ENCODE results near the gene RNF17. TPM values are rescaled to one million over a fixed set of nuclear protein-coding genes. Genes with fewer than 3 reads are reported as not detected.

Gene RNF17
- total RNA-seq, 1 donor from 2014 or later, result not detected

DNA sequence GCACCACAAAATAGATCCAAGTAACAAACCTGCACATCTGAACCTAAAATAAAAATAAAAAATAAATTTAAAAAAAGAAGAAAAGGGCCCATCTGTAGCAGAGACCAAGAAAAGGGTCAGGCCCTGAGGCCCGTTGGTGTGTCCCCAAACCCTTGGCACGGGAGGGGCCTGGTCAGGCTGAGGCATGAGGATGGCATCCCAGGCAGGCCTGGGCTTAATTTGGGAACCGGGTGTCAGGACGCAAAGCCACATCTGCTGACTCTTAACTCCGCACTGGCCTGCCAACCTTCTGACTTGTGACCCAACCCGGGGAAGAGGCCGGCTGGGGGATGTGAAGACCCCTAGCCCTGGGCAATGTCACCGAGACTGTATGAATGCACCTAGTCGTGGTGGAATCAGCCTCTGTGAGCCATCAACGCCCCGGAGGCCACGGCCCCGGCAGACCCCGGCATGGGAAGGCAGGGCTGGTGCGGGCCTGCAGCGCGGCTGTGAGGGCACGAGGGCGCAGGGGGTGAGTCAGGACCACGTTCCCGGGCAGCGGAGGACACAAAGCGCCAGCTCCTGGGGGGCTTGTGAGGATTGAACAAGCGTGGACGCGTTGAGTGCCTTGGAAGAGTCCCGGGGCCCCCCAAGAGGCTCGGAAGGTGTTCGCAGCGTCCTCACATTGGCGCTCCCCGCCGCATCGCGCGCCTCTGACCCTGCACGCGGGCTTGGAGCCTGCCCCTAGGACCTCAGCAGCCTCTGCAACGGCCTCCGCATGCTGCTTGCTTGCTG is 45.6 kb upstream of the RNF17 start:
- peaks cover 4% of the 10 kb centered on the region for H3K27me3 ChIP-seq (ENCODE audit: low read depth)
- DNase-seq, result no peak
- H3K4me1 ChIP-seq, result no peaks in the 10 kb centered on the region
- ATAC-seq, result peak in 1 of 2 donors; percentile 15
- intact Hi-C loops (cut with DNase I), result no loop called here
- no peak overlapping the region for H3K27ac ChIP-seq
- H3K9me3 ChIP-seq, result no peaks in the 10 kb centered on the region
- no peaks in the 10 kb centered on the region for H3K36me3 ChIP-seq
- TF ChIP-seq, protein P1, sequence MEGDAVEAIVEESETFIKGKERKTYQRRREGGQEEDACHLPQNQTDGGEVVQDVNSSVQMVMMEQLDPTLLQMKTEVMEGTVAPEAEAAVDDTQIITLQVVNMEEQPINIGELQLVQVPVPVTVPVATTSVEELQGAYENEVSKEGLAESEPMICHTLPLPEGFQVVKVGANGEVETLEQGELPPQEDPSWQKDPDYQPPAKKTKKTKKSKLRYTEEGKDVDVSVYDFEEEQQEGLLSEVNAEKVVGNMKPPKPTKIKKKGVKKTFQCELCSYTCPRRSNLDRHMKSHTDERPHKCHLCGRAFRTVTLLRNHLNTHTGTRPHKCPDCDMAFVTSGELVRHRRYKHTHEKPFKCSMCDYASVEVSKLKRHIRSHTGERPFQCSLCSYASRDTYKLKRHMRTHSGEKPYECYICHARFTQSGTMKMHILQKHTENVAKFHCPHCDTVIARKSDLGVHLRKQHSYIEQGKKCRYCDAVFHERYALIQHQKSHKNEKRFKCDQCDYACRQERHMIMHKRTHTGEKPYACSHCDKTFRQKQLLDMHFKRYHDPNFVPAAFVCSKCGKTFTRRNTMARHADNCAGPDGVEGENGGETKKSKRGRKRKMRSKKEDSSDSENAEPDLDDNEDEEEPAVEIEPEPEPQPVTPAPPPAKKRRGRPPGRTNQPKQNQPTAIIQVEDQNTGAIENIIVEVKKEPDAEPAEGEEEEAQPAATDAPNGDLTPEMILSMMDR (IDR thresholded peaks at IDR 0.05), result no peak
- no peak overlapping the region for H3K4me3 ChIP-seq

- no peaks in the 10 kb centered on the region for H3K4me1 ChIP-seq
- H3K4me3 ChIP-seq, result no peak overlapping the region
- no peak overlapping the region for H3K27ac ChIP-seq
- intact Hi-C loops (cut with DNase I), result no loop called here
- TF ChIP-seq, protein P1 (IDR thresholded peaks at IDR 0.05), result no peak
- H3K27me3 ChIP-seq (ENCODE audit: low read depth), result peaks cover 4% of the 10 kb centered on the region
- DNase-seq (no peak), ATAC-seq (no peak)
- no peaks in the 10 kb centered on the region for H3K36me3 ChIP-seq
- H3K9me3 ChIP-seq, result no peaks in the 10 kb centered on the region
Measured at GRCh38 chr13:24719139-24719538, 44.8 kb upstream of the RNF17 start.

DNA sequence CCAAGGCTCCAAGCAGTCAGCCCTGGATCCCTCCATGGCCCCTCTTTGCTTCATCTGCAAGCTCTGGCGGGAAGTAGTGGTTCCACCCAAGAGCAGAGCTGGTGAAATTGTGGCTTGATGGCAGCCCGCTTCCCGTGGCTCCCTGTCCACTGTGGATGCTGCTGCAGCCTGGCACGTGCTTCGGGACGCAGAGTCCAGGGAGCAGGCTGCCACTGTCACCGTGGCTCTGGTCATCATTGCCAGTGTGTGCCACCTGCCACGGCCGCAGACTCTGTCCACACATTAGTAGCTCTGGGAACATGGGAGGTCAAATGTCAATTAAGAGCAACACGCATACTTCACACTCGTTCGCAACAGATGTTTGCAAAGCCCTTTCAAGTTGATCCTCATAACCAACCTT is 40.8 kb upstream of the RNF17 start:
- no peaks in the 10 kb centered on the region for H3K4me1 ChIP-seq
- TF ChIP-seq, protein P1 (IDR thresholded peaks at IDR 0.05), result no peak
- H3K27ac ChIP-seq, result no peak overlapping the region
- no peak for DNase-seq
- no peaks in the 10 kb centered on the region for H3K36me3 ChIP-seq
- H3K4me3 ChIP-seq, result no peak overlapping the region
- H3K27me3 ChIP-seq (ENCODE audit: low read depth), result peaks cover 4% of the 10 kb centered on the region
- H3K9me3 ChIP-seq, result no peaks in the 10 kb centered on the region
- ATAC-seq, result no peak
- intact Hi-C loops (cut with DNase I), result no loop called here

GRCh38 chr13:24724714-24725113 is 39.3 kb upstream of the RNF17 start:
- ATAC-seq, result no peak
- Histone ChIP-seq H3K27me3 (ENCODE audit: low read depth) (no peaks in the 10 kb centered on the region), H3K27ac (no peak overlapping the region), H3K4me3 (no peak overlapping the region), H3K4me1 (no peaks in the 10 kb centered on the region), H3K9me3 (no peaks in the 10 kb centered on the region), H3K36me3 (no peaks in the 10 kb centered on the region)
- TF ChIP-seq, protein P1 (IDR thresholded peaks at IDR 0.05), result no peak
- intact Hi-C loops (cut with DNase I), result no loop called here
- DNase-seq, result no peak

- Histone ChIP-seq H3K27ac (no peak overlapping the region), H3K9me3 (no peaks in the 10 kb centered on the region), H3K27me3 (ENCODE audit: low read depth) (no peaks in the 10 kb centered on the region), H3K36me3 (no peaks in the 10 kb centered on the region), H3K4me3 (no peak overlapping the region), H3K4me1 (no peaks in the 10 kb centered on the region)
- no peak for DNase-seq
- intact Hi-C loops (cut with DNase I), result no loop called here
- ATAC-seq, result no peak
- TF ChIP-seq, protein P1 (IDR thresholded peaks at IDR 0.05), result no peak
Measured at GRCh38 chr13:24725379-24725778, 38.6 kb upstream of the RNF17 start.

Measured in lower lobe of right lung (tissue), 2 donors.